Neutrophil (primary cell): ENCODE measurements around the gene CROT.

Experiments
- H3K27ac ChIP-seq: fragments of 200-600 bp; sonication (generic); 2 replicates; pipeline ENCODE4 v1.5.1; 2016; ENCODE audit warnings: mild to moderate bottlenecking, moderate library complexity
- H3K27me3 ChIP-seq: fragments of 200-600 bp; sonication (generic); 2 replicates; pipeline ENCODE4 v1.6.0; 2016; ENCODE audit warnings: mild to moderate bottlenecking
- H3K36me3 ChIP-seq: fragments of 200-600 bp; sonication (generic); 2 replicates; pipeline ENCODE4 v1.5.1; 2017
- H3K4me1 ChIP-seq, 2 experiments: fragments of 200-600 bp in 1 of 2; sonication (generic) in 1 of 2; 1 replicate in 1 of 2; 2 replicates in 1 of 2; pipeline versions ENCODE4 v1.5.1 to v1.6.1; 2013 to 2016; ENCODE audit warnings: low read depth in 1 of 2, low read length in 1 of 2, mild to moderate bottlenecking in 1 of 2, moderate library complexity in 1 of 2; ENCODE audit not compliant: control insufficient read depth in 1 of 2, insufficient read depth in 1 of 2
- H3K4me3 ChIP-seq, 2 experiments: fragments of 200-600 bp in 1 of 2; sonication (generic) in 1 of 2; 1 replicate in 1 of 2; 2 replicates in 1 of 2; pipeline ENCODE4 v1.5.1; 2013 to 2016; ENCODE audit warnings: low read depth in 1 of 2, low read length in 1 of 2, mild to moderate bottlenecking in 1 of 2, moderate library complexity in 1 of 2
- H3K9me3 ChIP-seq: fragments of 200-600 bp; sonication (generic); 2 replicates; pipeline ENCODE4 v1.5.1; 2016
- TF ChIP-seq, protein P1 (sequence below): fragments of 200-600 bp; sonication (generic); IDR thresholded peaks from 2 replicates; pipeline ENCODE4 v1.5.1; 2016; ENCODE audit warnings: antibody characterized with exemption

The CROT gene

DNA sequence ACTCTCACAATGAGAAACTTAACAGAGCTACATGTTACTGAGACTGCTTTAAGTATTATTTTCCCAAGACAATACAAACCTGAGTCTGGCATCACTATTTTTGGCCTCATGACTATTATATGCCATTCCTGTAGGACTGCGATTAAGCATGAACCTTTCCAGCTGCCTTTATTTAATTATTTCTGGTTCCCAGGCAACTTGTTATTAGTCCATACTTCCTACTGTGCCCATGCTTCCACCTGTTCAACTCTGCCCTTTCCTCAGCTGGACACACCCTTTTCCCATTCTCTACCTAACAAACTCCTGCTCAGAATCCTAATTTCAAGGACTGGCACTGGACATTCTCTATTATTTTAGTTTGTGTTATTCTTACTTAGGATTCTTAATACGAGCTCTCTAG, 8.1 kb upstream of the CROT start:
- H3K4me1 ChIP-seq = peaks cover 5 to 6% of the 10 kb centered on the region in 2 experiments
- no peaks in the 10 kb centered on the region for H3K9me3 ChIP-seq
- TF ChIP-seq, protein P1, sequence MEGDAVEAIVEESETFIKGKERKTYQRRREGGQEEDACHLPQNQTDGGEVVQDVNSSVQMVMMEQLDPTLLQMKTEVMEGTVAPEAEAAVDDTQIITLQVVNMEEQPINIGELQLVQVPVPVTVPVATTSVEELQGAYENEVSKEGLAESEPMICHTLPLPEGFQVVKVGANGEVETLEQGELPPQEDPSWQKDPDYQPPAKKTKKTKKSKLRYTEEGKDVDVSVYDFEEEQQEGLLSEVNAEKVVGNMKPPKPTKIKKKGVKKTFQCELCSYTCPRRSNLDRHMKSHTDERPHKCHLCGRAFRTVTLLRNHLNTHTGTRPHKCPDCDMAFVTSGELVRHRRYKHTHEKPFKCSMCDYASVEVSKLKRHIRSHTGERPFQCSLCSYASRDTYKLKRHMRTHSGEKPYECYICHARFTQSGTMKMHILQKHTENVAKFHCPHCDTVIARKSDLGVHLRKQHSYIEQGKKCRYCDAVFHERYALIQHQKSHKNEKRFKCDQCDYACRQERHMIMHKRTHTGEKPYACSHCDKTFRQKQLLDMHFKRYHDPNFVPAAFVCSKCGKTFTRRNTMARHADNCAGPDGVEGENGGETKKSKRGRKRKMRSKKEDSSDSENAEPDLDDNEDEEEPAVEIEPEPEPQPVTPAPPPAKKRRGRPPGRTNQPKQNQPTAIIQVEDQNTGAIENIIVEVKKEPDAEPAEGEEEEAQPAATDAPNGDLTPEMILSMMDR = no peak
- no peak overlapping the region for H3K27ac ChIP-seq
- no peaks in the 10 kb centered on the region for H3K27me3 ChIP-seq
- no peak overlapping the region for H3K4me3 ChIP-seq
- H3K36me3 ChIP-seq = no peaks in the 10 kb centered on the region

DNA sequence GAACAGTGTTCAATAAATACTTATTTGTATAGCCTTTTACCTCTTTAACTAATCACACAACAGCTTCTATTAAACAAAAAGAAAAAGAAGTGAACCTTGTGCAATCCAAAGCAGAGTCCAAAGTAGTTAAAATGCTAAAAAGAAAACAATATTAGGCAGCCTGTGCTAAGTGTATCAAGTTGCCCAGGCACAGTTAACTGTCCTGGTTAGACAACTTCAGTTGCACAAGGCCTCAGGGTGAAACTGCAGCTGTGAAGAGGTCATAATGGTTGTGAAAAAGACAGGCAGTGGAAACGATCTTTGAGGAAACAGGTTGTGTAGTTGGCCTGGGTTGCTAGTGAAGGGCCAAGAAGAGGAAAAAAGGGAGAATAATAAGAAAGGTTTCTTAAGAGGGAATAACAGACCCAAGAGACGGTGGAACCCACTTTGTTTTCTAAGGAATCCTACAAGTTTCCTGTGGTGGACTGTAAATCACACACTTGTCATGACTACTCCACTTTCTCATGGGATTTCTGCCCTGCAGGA, 6.0 kb upstream of the CROT start:
- peaks cover 5 to 6% of the 10 kb centered on the region in 2 experiments for H3K4me1 ChIP-seq
- H3K4me3 ChIP-seq = no peak overlapping the region
- H3K36me3 ChIP-seq = no peaks in the 10 kb centered on the region

DNA sequence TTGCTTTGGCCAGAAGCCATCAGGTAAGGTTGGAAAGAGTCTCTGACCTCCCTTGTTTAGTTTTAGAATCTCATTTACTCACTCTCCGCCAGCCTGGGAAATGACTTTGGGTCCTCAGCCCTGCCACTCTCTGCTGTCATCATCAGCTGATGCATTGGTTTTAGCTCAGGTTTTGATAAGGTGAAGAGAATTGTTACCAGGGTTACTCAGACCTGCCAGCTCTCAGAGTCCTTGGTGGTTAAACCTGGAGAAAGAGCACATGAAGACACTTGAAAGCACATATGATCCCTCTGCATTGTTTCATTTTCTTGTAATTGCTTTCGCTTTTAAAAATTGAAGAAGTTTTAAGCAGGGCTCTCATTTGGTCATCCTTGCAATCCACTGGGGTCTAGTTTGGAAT, 4.0 kb upstream of the CROT start:
- TF ChIP-seq, protein P1 = no peak
- Histone ChIP-seq H3K27me3 (no peaks in the 10 kb centered on the region), H3K9me3 (no peaks in the 10 kb centered on the region), H3K36me3 (no peaks in the 10 kb centered on the region), H3K4me3 (no peak overlapping the region), H3K27ac (no peak overlapping the region), H3K4me1 (peaks cover 18 to 20% of the 10 kb centered on the region in 2 experiments)

More for the DNA sequence above, 6.0 kb upstream of the CROT start:
- Histone ChIP-seq H3K9me3 (no peaks in the 10 kb centered on the region), H3K27ac (no peak overlapping the region), H3K27me3 (no peaks in the 10 kb centered on the region)
- TF ChIP-seq, protein P1 = no peak

DNA sequence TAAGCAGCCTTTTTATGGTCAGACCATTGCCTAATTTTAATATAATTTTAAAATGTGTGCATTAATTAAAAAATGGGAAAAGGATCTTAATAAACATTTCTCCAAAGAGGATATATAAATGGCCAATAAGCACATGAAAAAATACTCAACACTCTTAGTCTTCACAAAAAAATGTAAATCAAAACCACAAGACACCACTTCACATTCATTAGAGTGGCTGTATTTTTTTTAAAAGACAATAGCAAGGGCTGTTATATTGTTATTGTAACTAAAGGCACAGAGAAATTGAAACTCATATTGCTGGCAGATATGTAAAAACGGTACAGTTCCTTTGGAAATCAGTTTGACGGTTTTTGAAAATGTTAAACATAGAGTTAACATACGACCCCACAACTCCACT, 3.2 kb upstream of the CROT start:
- H3K4me1 ChIP-seq = peaks cover 18 to 20% of the 10 kb centered on the region in 2 experiments

DNA sequence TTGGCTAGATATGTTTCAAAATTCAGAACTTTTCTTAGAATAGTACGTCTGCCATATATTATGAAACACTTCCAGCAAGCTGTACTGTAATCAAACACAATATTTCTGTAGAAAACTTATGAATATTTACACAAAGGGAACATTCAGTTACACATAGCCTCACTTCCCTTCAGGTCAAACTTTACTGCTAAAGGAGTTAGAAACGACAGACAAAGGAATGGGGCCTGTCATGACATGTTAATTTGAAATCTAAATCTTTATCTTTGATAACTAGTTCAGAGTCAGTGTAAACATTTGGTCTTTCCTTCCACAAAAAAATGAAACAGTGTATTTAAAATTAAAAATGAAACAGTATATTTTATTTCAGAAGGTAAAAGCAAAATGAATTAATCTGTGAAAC, 1.0 kb upstream of the CROT start:
- no peaks in the 10 kb centered on the region for H3K27me3 ChIP-seq
- TF ChIP-seq, protein P1 = no peak
- no peaks in the 10 kb centered on the region for H3K9me3 ChIP-seq
- peak overlapping the region; percentile 73 for H3K27ac ChIP-seq
- peak overlapping the region; percentile 62 to 72 for H3K4me3 ChIP-seq
- H3K4me1 ChIP-seq = peaks cover 17 to 18% of the 10 kb centered on the region in 2 experiments
- H3K36me3 ChIP-seq = no peaks in the 10 kb centered on the region

More for the DNA sequence above, 3.2 kb upstream of the CROT start:
- no peaks in the 10 kb centered on the region for H3K27me3 ChIP-seq
- no peak overlapping the region for H3K4me3 ChIP-seq
- TF ChIP-seq, protein P1 = no peak
- no peaks in the 10 kb centered on the region for H3K9me3 ChIP-seq
- H3K27ac ChIP-seq = no peak overlapping the region
- no peaks in the 10 kb centered on the region for H3K36me3 ChIP-seq
